Activated gamma-delta T cell (primary cell): ENCODE measurements around the gene SLC26A8.
A peak's percentile ranks its signal among the peaks of the same experiment; 100 is the strongest.
"Not testable (repeated sequence)": the region's sequence is repeated elsewhere in the genome, so short reads cannot be mapped to it uniquely, and the experiment has no call there.

ENCODE experiments used
- DNase-seq: peaks from one replicate; lab custom pipeline; 2025; lab: John Stamatoyannopoulos, UW

SLC26A8 gene

GRCh38 chr6:35948725-35949124, 75.7 kb downstream of the SLC26A8 start:
- no peak for DNase-seq

GRCh38 chr6:35945650-35946025, 78.8 kb downstream of the SLC26A8 start:
- no peak for DNase-seq

GRCh38 chr6:35943390-35943789, 81.1 kb downstream of the SLC26A8 start:
- DNase-seq, result no peak

- no peak for DNase-seq
These were observed 82.1 kb downstream of the SLC26A8 start for GRCh38 chr6:35942355-35942754.

GRCh38 chr6:35941170-35941569, 83.3 kb downstream of the SLC26A8 start:
- not testable (repeated sequence) for DNase-seq

- DNase-seq, result not testable (repeated sequence)
These were observed 84.4 kb downstream of the SLC26A8 start for GRCh38 chr6:35940014-35940413.

GRCh38 chr6:35939259-35939658, 85.2 kb downstream of the SLC26A8 start:
- not testable (repeated sequence) for DNase-seq

- no peak for DNase-seq
These were observed 87.6 kb downstream of the SLC26A8 start for GRCh38 chr6:35936681-35937359.

GRCh38 chr6:35935469-35935868, 89.0 kb downstream of the SLC26A8 start:
- no peak for DNase-seq

- DNase-seq, result no peak
These were observed 90.6 kb downstream of the SLC26A8 start for GRCh38 chr6:35933844-35934243.

GRCh38 chr6:35931873-35932272, 92.6 kb downstream of the SLC26A8 start:
- DNase-seq, result not testable (repeated sequence)

GRCh38 chr6:35931120-35931561, 93.3 kb downstream of the SLC26A8 start:
- no peak for DNase-seq

- DNase-seq, result no peak
These were observed 94.8 kb downstream of the SLC26A8 start for GRCh38 chr6:35929601-35930000.

GRCh38 chr6:35926509-35927215, 97.8 kb downstream of the SLC26A8 start:
- no peak for DNase-seq

- DNase-seq, result no peak
These were observed 98.5 kb downstream of the SLC26A8 start for GRCh38 chr6:35925961-35926360.

GRCh38 chr6:35924146-35924545, 100.3 kb downstream of the SLC26A8 start:
- DNase-seq, result no peak

- DNase-seq, result no peak
These were observed 102.3 kb downstream of the SLC26A8 start for GRCh38 chr6:35922139-35922554.

- DNase-seq, result peak; percentile 77
These were observed 103.4 kb downstream of the SLC26A8 start, which contains the start of gene SRPK1 for GRCh38 chr6:35920793-35921732. TSS of gene SRPK1 (minus strand) at chr6:35921098. CDS start at chr6:35921056, 42 bp downstream.

GRCh38 chr6:35919827-35920751, 104.4 kb downstream of the SLC26A8 start:
- DNase-seq, result no peak

- no peak for DNase-seq
These were observed 105.2 kb downstream of the SLC26A8 start for GRCh38 chr6:35919085-35919826.
